GM11168 (cell line): ENCODE data around the gene WNT7A.

ENCODE experiments used
- in situ Hi-C: fragments of 300-500 bp; cut with MboI; formaldehyde crosslinking; loops from one replicate; pipeline ENCODE4 v1.12.0; 2022; ENCODE audit warnings: low sequenced_read_pairs; ENCODE audit not compliant: unreplicated experiment

The WNT7A gene

DNA sequence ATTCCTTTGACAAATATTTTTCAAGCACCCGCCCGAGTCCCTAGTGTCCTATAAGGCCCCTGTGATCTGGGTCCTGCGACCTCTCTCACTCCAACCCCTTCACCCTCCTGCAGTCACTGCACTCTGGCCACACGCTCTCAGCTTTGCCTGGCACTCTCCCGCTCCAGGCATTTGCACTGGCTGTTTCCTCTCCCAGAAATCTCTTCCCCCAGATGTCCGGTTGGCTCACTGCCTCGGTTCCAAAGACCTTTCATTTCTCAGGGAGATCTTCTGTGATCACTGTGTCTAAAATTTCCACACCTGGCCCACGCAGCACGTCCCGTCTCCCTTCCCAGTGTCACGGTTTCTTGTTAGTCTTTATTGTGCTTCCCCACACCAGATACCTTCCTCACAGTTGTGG lies 97.4 kb downstream of the WNT7A start:
- in situ Hi-C loops, result no loop called here

DNA sequence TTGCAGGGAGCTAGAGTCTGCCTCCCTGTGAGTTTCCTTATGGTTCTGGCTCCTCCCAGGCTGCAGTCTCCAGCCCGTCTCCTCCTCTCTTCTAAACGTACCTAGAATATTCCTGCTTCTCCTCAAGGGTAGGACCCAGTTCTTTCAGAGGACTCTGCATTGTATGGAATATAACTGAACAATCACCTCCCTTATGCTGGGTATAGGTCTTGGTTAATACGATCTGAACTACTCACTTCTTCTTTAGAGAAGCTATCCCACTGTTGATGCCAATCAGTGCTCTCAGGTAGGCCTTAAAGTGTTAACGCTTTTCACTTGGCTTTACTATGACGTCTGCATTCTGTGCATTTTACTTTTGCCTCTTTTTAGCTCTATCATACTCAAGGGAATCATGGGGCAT lies 98.5 kb downstream of the WNT7A start:
- in situ Hi-C loops, result no loop called here

DNA sequence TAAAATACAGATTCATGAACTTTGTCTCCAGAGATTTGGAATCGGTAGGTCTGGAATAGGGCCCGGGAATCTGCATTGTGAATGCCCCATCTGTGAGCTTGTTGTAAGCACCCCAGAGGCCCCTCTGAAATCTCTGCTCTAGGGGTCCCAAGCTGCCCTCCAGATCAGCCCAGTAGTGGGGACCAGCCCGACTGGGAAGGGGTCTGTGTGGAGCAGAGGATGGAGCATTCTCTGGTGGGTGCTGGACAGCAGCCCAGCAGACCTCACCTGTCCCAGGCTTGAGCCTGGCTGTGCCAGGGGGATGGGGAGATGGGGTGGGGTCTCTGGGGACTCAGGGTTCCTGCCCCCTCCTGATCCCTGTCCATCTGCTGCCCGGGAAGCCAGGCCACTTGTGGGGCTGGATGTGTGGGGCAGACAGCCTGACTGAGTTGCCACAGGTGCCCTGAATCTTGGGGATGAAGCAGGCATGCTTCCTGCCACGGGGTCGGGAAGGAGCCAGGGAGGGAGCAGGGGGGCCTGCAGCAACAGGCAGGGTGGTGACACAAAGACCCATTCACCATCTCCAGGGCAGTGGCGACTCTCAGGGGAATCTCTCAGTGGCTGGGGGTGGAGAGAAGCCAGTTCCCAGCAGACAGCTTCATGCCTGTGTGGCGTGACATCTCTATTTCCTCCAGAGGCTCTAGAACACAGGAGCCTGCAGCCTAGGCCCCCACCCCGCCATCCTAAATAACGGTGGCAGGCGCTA lies 99.3 kb downstream of the WNT7A start:
- in situ Hi-C loops, result no loop called here

DNA sequence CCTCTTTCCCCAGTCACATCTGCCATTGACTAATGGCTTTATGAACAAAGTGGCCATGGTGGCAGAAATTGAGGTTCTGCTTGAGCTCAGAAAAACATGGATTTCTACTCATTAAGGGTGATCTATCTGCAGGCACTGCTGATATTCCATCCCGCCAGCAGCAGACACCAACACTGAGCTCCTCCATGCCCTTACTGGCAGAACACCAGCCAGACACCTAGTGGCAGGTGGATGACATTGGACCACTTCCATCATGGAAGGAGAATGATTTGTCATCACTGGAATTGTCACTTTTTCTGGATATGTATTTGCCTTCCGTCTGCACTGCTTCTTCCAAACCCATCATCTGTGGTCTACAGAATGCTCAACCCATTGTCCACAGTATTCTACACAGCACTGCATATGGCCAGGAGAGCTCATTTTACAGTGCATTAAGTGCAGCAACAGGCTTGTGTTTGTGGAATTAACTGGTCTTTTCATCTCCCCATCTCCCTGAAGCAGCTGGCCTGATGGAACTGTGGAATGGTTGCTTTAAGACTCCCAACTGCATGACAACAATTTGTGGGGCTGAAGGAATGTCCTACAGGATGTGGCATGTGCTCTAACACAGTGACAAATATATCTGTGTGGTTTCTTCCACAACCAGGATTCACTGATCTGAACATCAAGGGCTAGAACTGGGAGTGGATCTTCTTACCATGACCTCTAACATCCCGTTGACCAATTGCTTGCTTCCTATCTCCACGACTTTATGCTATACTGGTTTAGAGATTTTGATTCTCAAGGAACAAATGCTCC lies 103.4 kb downstream of the WNT7A start:
- in situ Hi-C loops, result no loop called here

DNA sequence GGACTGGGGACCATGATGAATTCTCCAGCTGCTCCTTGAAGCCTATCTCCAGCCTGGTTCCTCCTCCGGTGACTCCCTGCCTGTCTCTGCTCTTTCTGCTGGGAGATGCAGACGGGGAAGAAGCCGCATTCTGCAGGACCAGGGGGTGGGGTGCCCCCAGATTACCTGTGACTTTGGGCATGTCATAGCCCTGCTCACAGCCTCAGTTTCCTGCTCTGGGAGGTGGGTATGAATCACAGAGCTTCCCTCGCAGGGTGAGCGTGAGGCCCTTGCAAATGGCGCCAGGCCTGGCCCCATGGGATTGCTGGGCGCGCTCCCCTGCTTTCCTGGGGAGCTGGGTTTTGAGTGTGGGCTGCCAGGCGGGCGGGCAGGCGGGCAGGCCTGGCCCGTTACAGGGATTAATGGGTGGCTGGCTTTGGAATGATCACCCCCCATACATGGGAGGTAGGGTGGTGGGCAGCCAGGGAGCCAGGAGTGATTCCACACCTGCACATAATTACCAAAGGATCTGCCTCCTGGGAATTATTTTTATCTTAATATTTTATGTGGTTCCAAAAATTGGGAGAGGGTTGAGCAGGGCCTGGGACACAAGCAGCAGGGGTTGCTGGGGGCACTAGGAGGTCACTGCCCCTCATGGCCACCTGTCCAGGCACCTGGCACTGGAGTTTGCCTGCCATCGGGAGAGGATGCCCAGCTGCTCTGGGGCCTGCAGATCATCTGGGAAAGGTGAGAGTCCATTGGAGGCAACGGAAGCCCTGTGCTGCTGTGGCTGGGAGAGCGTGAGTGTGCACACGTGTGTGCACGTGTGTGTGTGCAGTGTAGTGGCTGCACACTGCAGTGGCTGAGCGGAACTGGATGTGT lies 106.8 kb downstream of the WNT7A start:
- in situ Hi-C loops, result no loop called here

DNA sequence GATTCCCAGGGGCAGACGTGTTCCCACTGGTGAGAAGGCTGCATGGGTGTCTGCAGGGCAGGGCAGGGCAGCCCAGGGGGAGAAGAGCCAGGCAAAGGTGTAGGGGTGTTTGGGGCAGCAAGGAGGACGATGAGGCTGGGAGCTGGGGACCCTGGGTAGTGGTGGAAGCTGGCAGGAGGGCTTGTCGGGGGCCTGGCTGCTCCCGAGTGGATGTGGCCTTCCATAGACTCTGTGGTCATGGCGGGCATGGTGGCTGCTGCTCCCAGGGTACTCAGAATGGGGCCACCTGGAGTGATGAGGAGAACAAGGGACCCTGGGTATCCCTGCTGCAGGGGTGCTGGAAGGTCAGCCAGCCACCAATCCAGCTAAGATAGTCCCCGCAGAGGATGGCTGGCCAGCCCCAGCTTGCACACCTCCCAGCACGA lies 107.5 kb downstream of the WNT7A start:
- in situ Hi-C loops, result no loop called here

DNA sequence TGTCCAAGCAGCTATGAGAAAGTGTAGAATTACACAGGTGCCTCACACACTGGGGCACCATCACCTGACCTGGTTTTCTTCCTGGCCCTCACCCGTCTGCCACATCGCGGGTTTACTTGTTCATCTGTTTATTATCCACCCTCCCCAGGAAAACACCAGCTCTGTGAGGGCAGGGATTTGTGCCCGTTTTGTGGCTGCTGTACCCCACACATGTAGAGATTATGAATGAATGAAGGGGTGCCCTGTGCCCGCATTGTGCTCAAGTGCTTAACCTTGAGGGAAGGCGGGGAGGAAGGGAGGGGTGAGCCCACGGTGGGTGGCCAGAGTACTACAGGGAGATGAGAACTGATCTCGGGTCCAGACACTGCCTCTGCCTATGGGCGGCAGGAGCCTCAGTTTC lies 108.4 kb downstream of the WNT7A start:
- in situ Hi-C loops, result no loop called here

DNA sequence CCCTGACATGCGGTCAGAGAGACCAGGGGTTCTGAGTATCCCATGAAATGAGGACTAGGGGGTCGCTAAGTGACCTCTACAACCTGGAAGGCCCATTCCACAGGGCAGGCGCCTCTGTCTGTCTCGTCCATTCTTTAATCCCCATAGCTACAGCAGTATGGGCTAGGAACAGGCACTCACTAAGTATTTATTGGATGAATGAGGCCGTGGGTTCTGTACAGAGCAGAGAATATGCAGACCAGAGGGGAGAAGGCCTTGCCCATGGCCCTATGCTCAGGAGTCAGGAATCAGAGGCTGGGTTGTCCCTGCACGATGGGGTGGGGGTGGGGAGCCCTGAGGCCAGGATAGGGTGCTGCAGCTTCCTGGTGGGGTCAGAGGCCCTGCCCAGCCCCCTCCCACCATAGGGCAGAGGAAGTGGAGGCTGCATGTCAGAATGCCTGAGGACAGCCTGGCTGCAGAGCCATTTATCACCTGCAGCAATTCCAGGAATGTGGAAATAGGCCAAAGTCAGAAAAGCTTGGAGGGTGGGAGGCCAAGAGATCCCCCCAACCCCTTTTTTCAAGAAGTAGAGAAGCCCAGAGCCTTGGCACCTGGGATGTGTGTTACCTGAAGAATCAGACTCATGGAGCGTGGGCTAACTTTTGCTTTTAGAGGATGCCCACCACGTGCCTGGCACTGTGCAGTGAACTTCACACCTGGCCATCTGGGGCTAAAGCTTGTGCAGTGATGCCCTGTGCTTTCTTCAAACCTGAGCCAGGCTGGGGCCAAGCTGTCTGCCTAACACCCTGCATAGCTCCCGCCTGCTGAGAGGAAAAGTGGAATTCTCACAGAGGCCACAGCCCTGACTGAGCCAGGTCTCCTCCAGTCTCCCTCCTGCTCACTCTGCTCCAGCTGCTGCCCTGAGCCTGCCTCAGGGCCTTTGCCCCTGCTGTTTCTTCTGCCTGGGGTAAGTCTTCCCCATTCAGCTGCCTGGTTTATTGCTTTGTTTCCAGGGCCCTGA lies 109.4 kb downstream of the WNT7A start:
- in situ Hi-C loops, result no loop called here

DNA sequence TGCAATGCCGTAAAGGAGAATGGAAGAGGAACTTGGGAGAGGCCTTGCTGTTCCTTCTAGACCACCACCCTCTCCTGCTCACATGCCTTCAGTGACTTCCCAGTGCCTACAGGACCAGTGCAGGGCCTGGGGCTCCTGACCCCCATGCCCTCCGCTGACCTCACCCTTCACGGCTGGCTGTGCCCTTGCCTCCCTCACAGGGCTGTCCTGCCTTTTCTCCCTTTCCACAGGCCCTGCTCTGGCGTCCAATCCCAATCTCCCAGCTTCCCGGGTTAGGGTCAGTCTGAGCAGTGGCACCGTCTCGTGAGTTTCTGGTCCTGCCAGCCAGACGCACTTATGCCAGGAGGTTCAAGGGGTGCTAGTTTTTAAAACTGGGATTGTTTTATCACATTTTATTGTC lies 110.4 kb downstream of the WNT7A start:
- in situ Hi-C loops, result no loop called here

DNA sequence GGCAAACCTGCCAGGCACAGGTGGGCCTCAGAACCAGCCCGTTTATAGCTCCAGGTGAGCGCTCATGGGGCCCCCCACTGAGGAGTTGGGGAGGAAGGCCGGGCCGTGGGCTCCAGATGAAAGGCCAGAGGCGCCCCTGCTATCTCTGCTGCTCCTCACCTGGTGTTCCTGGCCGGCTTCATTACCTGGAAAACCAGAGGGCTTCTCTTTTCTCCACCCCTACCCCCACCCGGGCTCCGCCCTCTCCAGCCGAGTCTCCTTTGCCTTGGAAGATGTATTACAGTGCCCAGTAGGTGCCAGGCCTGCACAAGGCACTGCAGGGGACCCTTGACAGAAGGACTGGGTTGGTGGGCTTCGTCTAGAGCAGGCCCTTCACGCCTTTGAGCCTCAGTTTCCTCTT lies 111.4 kb downstream of the WNT7A start:
- in situ Hi-C loops, result no loop called here

DNA sequence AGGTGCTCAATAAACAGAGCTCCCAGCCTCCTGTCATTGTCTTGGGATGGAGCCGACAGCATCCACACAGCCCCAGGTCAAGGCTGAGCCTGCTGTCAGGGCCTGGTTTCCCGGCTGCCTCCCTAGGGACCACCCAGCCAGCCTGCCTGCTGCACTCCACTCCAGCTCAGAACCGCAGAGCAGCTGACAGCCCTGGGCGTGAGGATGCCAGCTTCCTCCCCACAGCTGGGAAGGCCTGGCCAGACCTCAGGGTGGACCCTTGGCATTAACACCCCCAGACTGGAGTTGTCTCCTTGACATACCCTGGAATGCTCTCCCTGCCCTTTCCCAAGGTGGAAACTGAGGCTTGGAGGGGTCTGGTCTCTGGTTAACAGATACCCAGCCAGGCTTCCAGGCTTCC lies 112.0 kb downstream of the WNT7A start:
- in situ Hi-C loops, result no loop called here

DNA sequence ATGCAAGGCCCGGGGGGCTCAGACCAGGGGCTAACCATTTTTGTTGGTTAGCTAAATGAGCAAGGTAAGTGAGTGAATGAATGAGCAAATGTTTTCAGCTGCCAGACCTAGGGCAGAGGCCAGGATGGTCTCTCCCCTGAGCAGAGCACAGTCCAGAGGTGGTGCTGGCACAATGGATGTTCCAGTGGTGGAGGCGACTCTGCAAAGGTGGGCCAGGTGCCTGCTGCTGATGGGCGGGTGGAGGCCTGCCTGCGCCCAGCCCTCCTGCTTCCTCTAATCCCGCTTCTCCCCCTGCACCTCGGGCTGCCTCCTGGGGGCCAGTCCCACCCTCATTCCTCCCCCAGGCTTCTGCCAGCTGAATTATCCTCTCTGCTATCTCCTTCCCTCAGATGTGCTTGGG lies 112.8 kb downstream of the WNT7A start:
- in situ Hi-C loops, result no loop called here
